NB4 (cell line): ENCODE measurements around the gene TCHHL1.

Experiments used
- POLR2A ChIP-seq: IDR thresholded peaks from 2 replicates; pipeline ENCODE4 v1.6.1; 2011; ENCODE audit warnings: mild to moderate bottlenecking; ENCODE audit not compliant: insufficient read length; ENCODE audit errors: extremely low read depth
- TF ChIP-seq, protein P1 (sequence below): IDR thresholded peaks from one replicate; pipeline ENCODE4 v1.5.1; 2012; ENCODE audit warnings: low read depth, low read length

GRCh38 chr1:152110365-152110859, 21.5 kb upstream of the TCHHL1 start:
- TF ChIP-seq, protein P1, sequence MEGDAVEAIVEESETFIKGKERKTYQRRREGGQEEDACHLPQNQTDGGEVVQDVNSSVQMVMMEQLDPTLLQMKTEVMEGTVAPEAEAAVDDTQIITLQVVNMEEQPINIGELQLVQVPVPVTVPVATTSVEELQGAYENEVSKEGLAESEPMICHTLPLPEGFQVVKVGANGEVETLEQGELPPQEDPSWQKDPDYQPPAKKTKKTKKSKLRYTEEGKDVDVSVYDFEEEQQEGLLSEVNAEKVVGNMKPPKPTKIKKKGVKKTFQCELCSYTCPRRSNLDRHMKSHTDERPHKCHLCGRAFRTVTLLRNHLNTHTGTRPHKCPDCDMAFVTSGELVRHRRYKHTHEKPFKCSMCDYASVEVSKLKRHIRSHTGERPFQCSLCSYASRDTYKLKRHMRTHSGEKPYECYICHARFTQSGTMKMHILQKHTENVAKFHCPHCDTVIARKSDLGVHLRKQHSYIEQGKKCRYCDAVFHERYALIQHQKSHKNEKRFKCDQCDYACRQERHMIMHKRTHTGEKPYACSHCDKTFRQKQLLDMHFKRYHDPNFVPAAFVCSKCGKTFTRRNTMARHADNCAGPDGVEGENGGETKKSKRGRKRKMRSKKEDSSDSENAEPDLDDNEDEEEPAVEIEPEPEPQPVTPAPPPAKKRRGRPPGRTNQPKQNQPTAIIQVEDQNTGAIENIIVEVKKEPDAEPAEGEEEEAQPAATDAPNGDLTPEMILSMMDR: no peak
- TF ChIP-seq POLR2A: peak; percentile 31
